Stimulated activated CD8-positive, alpha-beta memory T cell treated with anti-CD3 and anti-CD28 coated beads, Interleukin-2, amount 100 ng/mL, for 48 hours (primary cell): ENCODE results near the gene UBE2Q2.
"Not testable (repeated sequence)": the region's sequence is repeated elsewhere in the genome, so short reads cannot be mapped to it uniquely, and the experiment has no call there.

Experiments
- DNase-seq, 2 donors: peaks; one replicate each; pipeline ENCODE4 v3.0.0-alpha.2; 2020; ENCODE audit warnings: low read depth in 2 of 2

The UBE2Q2 gene

GRCh38 chr15:75864213-75865059 lies 21.2 kb downstream of the UBE2Q2 start:
- no peak for DNase-seq

- not testable (repeated sequence) for DNase-seq
These were observed 22.8 kb downstream of the UBE2Q2 start for GRCh38 chr15:75866045-75866444.

GRCh38 chr15:75866916-75867315 lies 23.7 kb downstream of the UBE2Q2 start:
- no peak for DNase-seq

DNA sequence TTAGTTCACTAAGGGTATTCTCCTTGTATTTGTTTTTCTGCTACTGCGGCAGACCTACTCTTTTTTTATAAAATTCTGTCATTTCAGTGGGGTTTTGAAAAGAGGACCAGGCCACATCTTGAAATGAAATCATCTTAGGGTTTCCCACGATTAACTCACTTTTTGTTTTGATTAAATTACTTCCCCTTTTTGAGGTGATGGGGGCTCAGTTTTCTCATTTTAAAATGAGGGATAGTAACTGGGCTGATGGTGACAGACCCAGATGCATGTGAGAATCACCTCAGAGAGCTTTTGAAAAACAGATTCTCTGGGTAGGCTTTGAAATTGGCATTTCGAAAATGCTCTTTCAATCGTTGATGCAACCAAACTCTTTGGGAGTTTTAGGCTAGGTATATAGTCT lies 24.2 kb downstream of the UBE2Q2 start:
- DNase-seq, result no peak

- DNase-seq, result no peak
These were observed 24.8 kb downstream of the UBE2Q2 start for GRCh38 chr15:75868019-75868418.

DNA sequence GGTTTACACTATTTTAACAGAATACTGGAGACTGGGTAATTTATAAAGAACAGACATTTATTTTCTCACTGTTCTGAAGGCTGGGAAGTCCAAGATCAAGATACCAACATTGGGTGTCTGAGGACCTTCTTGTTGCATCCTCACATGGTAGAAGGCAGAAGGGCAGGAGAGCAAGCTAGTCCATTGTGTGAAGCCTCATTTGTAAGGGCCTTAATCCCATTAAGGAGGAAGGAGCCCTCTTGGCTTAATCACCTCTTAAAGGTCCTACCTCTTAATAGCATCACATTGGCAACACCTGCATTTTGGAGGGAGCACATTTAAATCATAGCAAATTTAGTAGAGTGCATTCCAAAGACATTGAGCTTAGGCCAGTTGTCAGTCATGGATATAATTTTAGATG lies 26.2 kb downstream of the UBE2Q2 start:
- DNase-seq, result no peak

- DNase-seq, result not testable (repeated sequence)
These were observed 28.3 kb downstream of the UBE2Q2 start for GRCh38 chr15:75871589-75871988.

DNA sequence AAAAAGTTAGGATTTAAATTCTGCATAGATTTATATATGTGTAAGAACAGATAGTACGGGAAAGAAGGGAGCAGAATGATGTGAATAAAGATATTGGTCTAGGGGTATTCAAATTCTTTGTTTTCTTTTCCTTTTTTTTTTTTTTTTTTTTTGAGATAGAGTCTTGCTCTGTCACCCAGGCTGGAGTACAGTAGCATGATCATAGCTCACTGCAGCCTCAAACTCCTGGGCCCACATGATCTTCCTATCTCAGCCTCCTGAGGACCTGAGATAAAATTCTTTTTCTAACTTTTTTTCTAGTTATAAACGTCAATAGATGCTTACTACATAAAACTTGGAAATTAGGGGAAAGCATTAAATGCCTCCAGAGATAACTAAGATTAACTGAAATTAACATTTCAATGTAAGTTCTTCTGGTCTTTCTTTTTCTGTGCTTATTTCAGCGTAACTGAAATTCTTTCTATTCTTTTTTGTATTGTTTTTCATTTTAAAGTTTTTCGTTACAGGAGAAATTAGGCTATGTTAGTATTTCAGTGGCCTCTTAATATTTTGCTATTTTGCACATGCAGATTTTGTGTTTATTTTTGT lies 29.2 kb downstream of the UBE2Q2 start:
- no peak for DNase-seq

GRCh38 chr15:75884041-75884440 lies 40.8 kb downstream of the UBE2Q2 start:
- no peak for DNase-seq

DNA sequence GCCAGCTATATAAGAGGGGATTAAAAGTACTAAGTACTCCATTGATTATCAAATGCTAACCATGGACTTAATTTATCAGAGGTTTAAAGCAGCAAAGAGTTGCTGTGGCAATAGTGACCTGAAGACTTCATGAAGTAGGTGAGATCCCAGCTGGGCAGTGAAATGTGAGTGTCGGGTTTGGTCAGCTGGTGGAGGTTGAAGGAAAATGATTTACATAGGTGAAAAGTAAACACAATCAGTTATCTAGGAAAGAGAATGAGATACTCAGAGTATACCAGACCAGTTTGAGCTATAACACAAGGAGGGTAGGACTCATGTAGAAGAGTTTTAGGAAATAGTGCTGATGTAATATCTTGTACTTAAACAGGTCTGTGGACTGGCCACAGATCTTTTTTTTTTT lies 43.9 kb downstream of the UBE2Q2 start:
- no peak for DNase-seq

GRCh38 chr15:75891895-75892294 lies 48.6 kb downstream of the UBE2Q2 start:
- DNase-seq, result no peak

GRCh38 chr15:75895731-75896130 lies 52.5 kb downstream of the UBE2Q2 start:
- no peak for DNase-seq

DNA sequence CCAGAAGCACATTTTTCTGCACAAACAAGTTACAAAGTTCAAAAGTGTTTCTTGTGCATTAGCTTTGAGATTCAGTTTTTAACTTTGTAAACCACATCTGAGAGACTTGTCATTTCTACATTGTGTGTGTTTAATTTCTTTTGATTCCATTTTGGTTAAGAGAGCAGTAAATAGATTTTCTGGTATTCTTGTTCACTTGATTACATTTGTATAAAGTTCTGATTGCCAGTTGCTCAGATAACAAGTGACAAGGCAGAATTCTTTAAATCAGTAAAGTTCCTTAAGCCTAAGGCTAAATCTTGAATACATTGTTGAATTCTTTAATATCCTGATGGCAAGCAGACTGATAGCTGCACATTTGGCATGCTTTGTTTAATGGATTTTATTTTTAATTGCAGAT lies 57.3 kb downstream of the UBE2Q2 start:
- no peak for DNase-seq

- DNase-seq, result no peak
These were observed 58.9 kb downstream of the UBE2Q2 start for GRCh38 chr15:75902129-75902557.

- DNase-seq, result peak; percentile 86 to 88
These were observed 60.3 kb downstream of the UBE2Q2 start, which contains the start of gene FBXO22 for GRCh38 chr15:75903331-75904239. FBXO22 (plus strand) TSS chr15:75903878; CDS start chr15:75903964, 86 bp downstream.

- DNase-seq, result no peak
These were observed 62.0 kb downstream of the UBE2Q2 start for GRCh38 chr15:75905231-75905630.

DNA sequence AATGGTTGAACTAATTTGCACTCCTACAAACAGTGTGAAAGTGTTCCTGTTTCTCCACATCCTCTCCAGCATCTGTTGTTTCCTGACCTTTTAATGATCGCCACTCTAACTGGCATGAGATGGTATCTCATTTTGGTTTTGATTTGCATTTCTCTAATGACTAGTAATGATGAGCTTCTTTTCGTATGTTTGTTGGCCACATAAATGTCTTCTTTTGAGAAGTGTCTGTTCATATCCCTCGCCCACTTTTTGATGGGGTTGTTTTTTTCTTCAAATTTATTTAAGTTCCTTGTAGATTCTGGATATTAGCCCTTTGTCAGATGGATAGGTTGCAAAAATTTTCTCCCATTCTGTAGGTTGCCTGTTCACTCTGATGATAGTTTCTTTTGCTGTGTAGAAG lies 67.1 kb downstream of the UBE2Q2 start:
- DNase-seq, result not testable (repeated sequence)

DNA sequence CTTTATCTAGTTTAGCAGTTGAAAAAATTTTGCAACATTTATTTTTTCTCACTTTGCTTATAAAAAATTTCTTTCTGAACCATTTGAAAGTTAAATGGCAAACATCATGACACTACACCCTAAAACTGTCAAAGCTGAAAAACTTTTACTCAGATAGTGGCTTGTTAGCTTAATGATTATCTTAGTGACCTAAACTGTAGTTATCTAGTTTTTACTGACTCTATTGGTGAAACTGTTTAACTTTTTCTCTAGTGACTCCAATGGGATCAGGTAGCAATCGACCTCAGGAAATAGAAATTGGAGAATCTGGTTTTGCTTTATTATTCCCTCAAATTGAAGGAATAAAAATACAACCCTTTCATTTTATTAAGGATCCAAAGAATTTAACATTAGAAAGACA lies 73.7 kb downstream of the UBE2Q2 start:
- DNase-seq, result no peak

DNA sequence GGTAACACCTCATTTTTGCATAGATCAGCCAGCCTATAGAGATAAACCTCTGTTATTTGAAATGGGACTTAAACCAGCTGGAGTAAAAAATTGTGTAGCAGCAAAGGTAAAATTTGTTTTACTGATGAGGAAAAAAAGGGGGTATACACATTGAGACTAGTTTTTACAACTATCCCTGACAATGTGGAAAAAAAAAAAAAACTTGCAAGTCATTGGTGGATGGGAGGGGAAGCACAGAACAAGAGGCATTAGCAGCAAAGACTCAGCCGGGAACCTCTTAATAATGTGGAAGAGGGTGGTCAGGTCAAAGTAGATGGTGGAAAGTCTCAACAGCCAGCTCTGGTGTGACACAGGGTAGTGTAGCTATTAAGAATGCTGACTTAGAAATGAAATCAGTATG lies 74.9 kb downstream of the UBE2Q2 start:
- DNase-seq, result no peak

GRCh38 chr15:75920079-75920478 lies 76.8 kb downstream of the UBE2Q2 start:
- no peak for DNase-seq

- DNase-seq, result no peak
These were observed 78.8 kb downstream of the UBE2Q2 start for GRCh38 chr15:75921732-75922703.
